OCI-LY7 (cell line): ENCODE data around the gene FZD2. TPM values are rescaled to one million over a fixed set of nuclear protein-coding genes. Genes with fewer than 3 reads are reported as not detected.
A peak's percentile ranks its signal among the peaks of the same experiment; 100 is the strongest.
"Not testable (repeated sequence)": the region's sequence is repeated elsewhere in the genome, so short reads cannot be mapped to it uniquely, and the experiment has no call there.

ENCODE experiments used
- BruUV-seq: library from RNA; stranded (reverse); fragments of 400-500 nt; replicated peaks from 2 replicates; lab custom pipeline; 2021; lab: Mats Ljungman, UMichigan
- CTCF ChIA-PET: fragments of 300-600 bp; sonication (Branson Sonifier 250); formaldehyde crosslinking; loops from one replicate; lab custom pipeline; 2022; ENCODE audit warnings: antibody characterized with exemption; ENCODE audit not compliant: unreplicated experiment; lab: Charles Lee
- POLR2A ChIA-PET: fragments of 300-600 bp; sonication (Branson Sonifier 250); formaldehyde crosslinking; loops from one replicate; lab custom pipeline; 2022; ENCODE audit warnings: antibody characterized with exemption; lab: Charles Lee
- DNase-seq: peaks from one replicate; pipeline ENCODE4 v3.0.0-alpha.2; 2015; ENCODE audit warnings: low spot score
- H2AFZ ChIP-seq: fragments of 200-600 bp; sonication (generic), shearing (Covaris generic); 2 replicates; pipeline ENCODE4 v1.6.1; 2014; ENCODE audit warnings: mild to moderate bottlenecking, antibody characterized with exemption, low read length, moderate library complexity
- H3K27ac ChIP-seq: fragments of 200-600 bp; sonication (generic); 2 replicates; pipeline ENCODE4 v1.5.1; 2014; ENCODE audit warnings: mixed run types, low read depth, mild to moderate bottlenecking, moderate library complexity, low read length, inconsistent platforms; ENCODE audit not compliant: poor library complexity, severe bottlenecking
- H3K36me3 ChIP-seq: fragments of 200-600 bp; sonication (generic); 2 replicates; pipeline ENCODE4 v1.6.1; 2014; ENCODE audit warnings: mild to moderate bottlenecking, antibody characterized with exemption, low read length, moderate library complexity, mixed read lengths; ENCODE audit not compliant: insufficient read depth
- H3K4me1 ChIP-seq: fragments of 200-600 bp; sonication (generic); 2 replicates; pipeline ENCODE4 v1.5.1; 2014; ENCODE audit warnings: mild to moderate bottlenecking, low read length; ENCODE audit not compliant: insufficient read depth, poor library complexity, severe bottlenecking
- H3K4me2 ChIP-seq: fragments of 200-600 bp; sonication (generic); 2 replicates; pipeline ENCODE4 v1.6.1; 2014; ENCODE audit warnings: mild to moderate bottlenecking, low read length
- H3K4me3 ChIP-seq: fragments of 200-600 bp; sonication (generic); 2 replicates; pipeline ENCODE4 v1.5.1; 2014; ENCODE audit warnings: mild to moderate bottlenecking, low read depth, low read length; ENCODE audit not compliant: poor library complexity, severe bottlenecking
- H3K79me2 ChIP-seq: fragments of 200-600 bp; sonication (generic); 2 replicates; pipeline ENCODE4 v1.6.1; 2016; ENCODE audit warnings: low read depth, mild to moderate bottlenecking, low read length, moderate library complexity, mixed read lengths; ENCODE audit not compliant: insufficient read depth
- H3K9me2 ChIP-seq: fragments of 200-600 bp; sonication (generic); 2 replicates; pipeline ENCODE4 v1.6.1; 2016; ENCODE audit warnings: mild to moderate bottlenecking, low read length, mixed read lengths; ENCODE audit not compliant: insufficient read depth
- H3K9me3 ChIP-seq: fragments of 200-600 bp; sonication (generic); 2 replicates; pipeline ENCODE4 v1.6.1; 2014; ENCODE audit warnings: mild to moderate bottlenecking, mixed run types, low read length, mixed read lengths
- H4K20me1 ChIP-seq: fragments of 200-600 bp; sonication (generic); 2 replicates; pipeline ENCODE4 v1.6.1; 2014; ENCODE audit warnings: mild to moderate bottlenecking, antibody characterized with exemption, low read length, moderate library complexity, mixed read lengths; ENCODE audit not compliant: insufficient read depth
- EZH2phosphoT487 ChIP-seq: fragments of 200-600 bp; sonication (generic); IDR thresholded peaks from 2 replicates; pipeline ENCODE4 v1.6.1; 2018; ENCODE audit warnings: low read depth, borderline replicate concordance, mild to moderate bottlenecking, mixed run types, antibody characterized with exemption, low read length, moderate library complexity, mixed read lengths
- intact Hi-C: fragments of 100-400 bp; cut with micrococcal nuclease; formaldehyde crosslinking; loops from one replicate; pipeline ENCODE4 v1.10.0; 2022; ENCODE audit not compliant: unreplicated experiment
- total RNA-seq, 2 experiments: library from RNA; depleted of rRNA in 1 of 2; stranded (reverse); fragments of >200 nt in 1 of 2; shearing (Covaris generic) in 1 of 2; gene quantifications; 2 replicates each; pipeline ENCODE4 v1.2.3, GENCODE V29; 2014 to 2022
- TF ChIP-seq, protein P1 (sequence below): fragments of 200-600 bp; sonication (generic); conservative IDR thresholded peaks from 2 replicates; pipeline ENCODE4 v1.5.1; 2014; ENCODE audit warnings: mild to moderate bottlenecking, antibody characterized with exemption, low read length, moderate library complexity, mixed read lengths

FZD2 gene
- total RNA-seq, 2 experiments from 2014 or later, result 3.7 to 9.2 TPM

DNA sequence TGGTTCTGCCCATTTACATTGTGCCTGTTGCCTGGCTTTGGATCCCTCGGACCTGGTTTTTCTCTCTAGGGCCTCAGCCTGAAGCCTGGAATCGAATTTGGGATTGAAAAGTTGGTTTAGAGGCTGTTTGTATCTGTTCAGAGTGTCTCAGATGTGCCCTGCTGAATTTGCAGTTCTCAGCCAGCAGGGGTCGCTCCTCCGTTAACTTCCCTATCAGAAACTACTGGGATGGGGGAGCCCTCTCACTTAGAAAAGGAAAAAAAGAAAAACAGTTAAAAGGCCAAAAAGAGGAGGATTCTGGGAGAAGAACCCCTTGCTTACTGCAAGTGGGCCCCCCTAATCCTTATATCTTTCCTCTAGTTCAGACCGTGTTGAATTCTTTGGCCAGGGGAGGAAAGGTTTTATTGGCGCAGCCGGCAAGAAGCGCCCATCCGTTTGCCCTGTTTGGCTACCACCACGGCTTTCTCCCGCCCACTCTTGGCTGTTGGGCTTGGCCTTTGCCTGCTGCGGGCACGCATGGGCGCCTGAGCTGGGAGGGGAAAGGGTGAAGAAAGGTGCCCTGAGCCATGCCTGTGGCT is 8.7 kb downstream of the FZD2 start:
- no peaks in the 10 kb centered on the region for H3K4me1 ChIP-seq
- TF ChIP-seq, protein P1, sequence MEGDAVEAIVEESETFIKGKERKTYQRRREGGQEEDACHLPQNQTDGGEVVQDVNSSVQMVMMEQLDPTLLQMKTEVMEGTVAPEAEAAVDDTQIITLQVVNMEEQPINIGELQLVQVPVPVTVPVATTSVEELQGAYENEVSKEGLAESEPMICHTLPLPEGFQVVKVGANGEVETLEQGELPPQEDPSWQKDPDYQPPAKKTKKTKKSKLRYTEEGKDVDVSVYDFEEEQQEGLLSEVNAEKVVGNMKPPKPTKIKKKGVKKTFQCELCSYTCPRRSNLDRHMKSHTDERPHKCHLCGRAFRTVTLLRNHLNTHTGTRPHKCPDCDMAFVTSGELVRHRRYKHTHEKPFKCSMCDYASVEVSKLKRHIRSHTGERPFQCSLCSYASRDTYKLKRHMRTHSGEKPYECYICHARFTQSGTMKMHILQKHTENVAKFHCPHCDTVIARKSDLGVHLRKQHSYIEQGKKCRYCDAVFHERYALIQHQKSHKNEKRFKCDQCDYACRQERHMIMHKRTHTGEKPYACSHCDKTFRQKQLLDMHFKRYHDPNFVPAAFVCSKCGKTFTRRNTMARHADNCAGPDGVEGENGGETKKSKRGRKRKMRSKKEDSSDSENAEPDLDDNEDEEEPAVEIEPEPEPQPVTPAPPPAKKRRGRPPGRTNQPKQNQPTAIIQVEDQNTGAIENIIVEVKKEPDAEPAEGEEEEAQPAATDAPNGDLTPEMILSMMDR, result peak; percentile 82
- no peak for TF ChIP-seq EZH2phosphoT487
- no peak for DNase-seq
- no TSS peak for BruUV-seq
- H3K27ac ChIP-seq, result no peak overlapping the region
- no peaks in the 10 kb centered on the region for H3K9me2 ChIP-seq
- intact Hi-C loops, result no loop called here
- no peaks in the 10 kb centered on the region for H3K36me3 ChIP-seq
- CTCF ChIA-PET, result no interaction called here
- H4K20me1 ChIP-seq, result no peaks in the 10 kb centered on the region
- peaks cover 14% of the 10 kb centered on the region for H3K9me3 ChIP-seq
- no peak overlapping the region for H3K4me3 ChIP-seq
- no peak overlapping the region for H2AFZ ChIP-seq
- H3K79me2 ChIP-seq, result no peaks in the 10 kb centered on the region
- no peak overlapping the region for H3K4me2 ChIP-seq
- POLR2A ChIA-PET, result interaction anchor here (0.7 kb wide), 1 partner anchor 410 kb away, joined by 3 read pairs; no protein-coding TSS in a partner anchor

DNA sequence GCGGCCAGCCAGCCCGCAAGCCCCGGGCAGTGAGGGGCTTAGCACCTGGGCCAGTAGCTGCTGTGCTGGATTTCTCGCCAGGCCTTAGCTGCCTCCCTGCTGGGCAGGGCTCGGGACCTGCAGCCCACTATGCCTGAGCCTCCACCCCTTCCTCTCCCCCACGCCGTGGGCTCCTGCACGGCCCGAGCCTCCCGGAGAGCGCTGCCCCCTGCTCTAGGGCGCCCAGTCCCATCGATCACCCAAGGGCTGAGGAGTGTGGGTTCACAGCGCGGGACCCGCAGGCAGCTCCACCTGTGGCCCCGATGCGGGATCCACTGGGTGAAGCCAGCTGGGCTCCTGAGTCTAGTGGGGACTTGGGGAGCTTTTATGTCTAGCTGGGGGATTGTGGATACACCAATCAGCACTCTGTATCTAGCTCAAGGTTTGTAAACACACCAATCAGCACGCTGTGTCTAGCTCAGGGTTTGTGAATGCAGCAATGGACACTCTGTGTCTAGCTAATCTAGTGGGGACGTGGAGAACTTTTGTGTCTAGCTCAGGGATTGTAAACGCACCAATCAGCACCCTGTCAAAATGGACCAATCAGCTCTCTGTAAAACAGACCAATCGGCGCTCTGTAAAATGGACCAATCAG is 11.1 kb downstream of the FZD2 start:
- DNase-seq, BruUV-seq, CTCF ChIA-PET, intact Hi-C loops, H3K4me1 ChIP-seq, H2AFZ ChIP-seq, H3K27ac ChIP-seq, H4K20me1 ChIP-seq, H3K4me2 ChIP-seq, H3K4me3 ChIP-seq, H3K9me2 ChIP-seq, H3K36me3 ChIP-seq, H3K79me2 ChIP-seq: not testable (repeated sequence)
- POLR2A ChIA-PET, result interaction anchor here (1.3 kb wide), 1 partner anchor 15 kb away, joined by 3 read pairs; no protein-coding TSS in a partner anchor
- H3K9me3 ChIP-seq, result peaks cover 14% of the 10 kb centered on the region

DNA sequence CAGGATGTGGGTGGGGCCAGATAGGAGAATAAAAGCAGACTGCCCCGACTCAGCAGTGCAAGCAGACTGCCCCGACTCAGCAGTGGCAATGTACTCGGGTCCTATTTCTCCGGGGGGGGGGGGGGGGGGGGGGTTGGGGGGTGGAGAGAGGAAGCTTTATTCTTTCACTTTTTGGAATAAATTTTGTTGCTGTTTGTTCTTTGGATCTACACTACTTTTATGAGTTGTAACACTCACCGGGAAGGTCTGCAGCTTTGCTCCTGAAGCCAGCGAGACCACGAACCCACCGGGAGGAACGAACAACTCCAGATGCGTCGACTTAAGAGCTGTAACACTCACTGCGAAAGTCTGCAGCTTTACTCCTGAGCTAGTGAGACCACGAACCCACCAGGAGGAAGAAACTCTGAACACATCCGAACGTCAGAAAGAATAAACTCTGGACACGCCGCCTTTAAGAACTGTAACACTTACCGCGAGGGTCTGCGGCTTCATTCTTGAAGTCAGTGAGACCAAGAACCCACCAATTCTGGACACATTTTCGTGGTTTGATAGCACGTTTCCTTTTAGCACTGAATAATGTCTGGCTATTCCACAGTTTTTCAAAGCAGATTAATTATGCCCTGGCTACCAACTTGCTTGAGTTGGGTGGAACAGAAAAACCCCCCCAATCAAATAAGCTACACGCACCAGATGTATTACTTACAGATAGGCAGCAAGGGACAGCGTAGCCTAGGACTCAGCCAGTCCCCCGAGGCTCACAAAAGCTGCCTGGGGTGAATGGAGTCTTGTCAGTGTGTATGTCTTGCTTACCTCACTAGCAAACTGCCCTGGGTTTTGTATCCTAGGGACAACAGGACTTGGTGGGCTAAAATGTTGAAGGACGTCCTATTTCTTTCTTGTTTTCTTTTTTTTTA is 11.9 kb downstream of the FZD2 start:
- H3K4me1 ChIP-seq, result no peaks in the 10 kb centered on the region
- intact Hi-C loops, result no loop called here
- DNase-seq, result no peak
- H3K4me3 ChIP-seq, result no peak overlapping the region
- TF ChIP-seq EZH2phosphoT487, result no peak
- TF ChIP-seq, protein P1, result no peak
- no peaks in the 10 kb centered on the region for H4K20me1 ChIP-seq
- no peaks in the 10 kb centered on the region for H3K9me2 ChIP-seq
- CTCF ChIA-PET, result no interaction called here
- H3K4me2 ChIP-seq, result no peak overlapping the region
- H3K9me3 ChIP-seq, result peaks cover 14% of the 10 kb centered on the region
- H2AFZ ChIP-seq, result no peak overlapping the region
- no TSS peak for BruUV-seq
- no peaks in the 10 kb centered on the region for H3K36me3 ChIP-seq
- H3K27ac ChIP-seq, result no peak overlapping the region
- no peaks in the 10 kb centered on the region for H3K79me2 ChIP-seq
- POLR2A ChIA-PET, result interaction anchor here (1.3 kb wide), 1 partner anchor 16 kb away, joined by 3 read pairs; no protein-coding TSS in a partner anchor
